CD14-positive monocyte (primary cell): Measurements from ENCODE around the gene ATP2B1. TPM values are rescaled to one million over a fixed set of nuclear protein-coding genes. Genes with fewer than 3 reads are reported as not detected.

Source experiments
- DNase-seq, 3 donors: peaks; one replicate each; pipeline ENCODE4 v3.0.0-alpha.2; 2011 to 2022
- H2AFZ ChIP-seq: 2 replicates; pipeline ENCODE4 v1.6.0; 2012; ENCODE audit warnings: mild to moderate bottlenecking, low read depth, low read length, inconsistent platforms; ENCODE audit not compliant: insufficient read depth, poor library complexity, severe bottlenecking
- H3K27ac ChIP-seq, 2 donors: 1 replicate in 1 of 2; 2 replicates in 1 of 2; pipeline ENCODE4 v1.5.1; 2012 to 2013; ENCODE audit warnings: low read length in 2 of 2, control low read depth in 1 of 2, inconsistent platforms in 1 of 2, low read depth in 1 of 2, mild to moderate bottlenecking in 1 of 2
- H3K27me3 ChIP-seq, 2 donors: one replicate each; pipeline versions ENCODE4 v1.6.0 to v1.6.1; 2011 to 2013; ENCODE audit warnings: low read length in 2 of 2; ENCODE audit not compliant: control insufficient read depth in 2 of 2, insufficient read depth in 2 of 2
- H3K36me3 ChIP-seq, 2 donors: replicated peaks in 1 of 2; 1 replicate in 1 of 2; 2 replicates in 1 of 2; pipeline versions ENCODE4 v1.5.1 to v1.6.1; 2012 to 2013; ENCODE audit warnings: low read length in 2 of 2, control low read depth in 1 of 2, inconsistent platforms in 1 of 2, mild to moderate bottlenecking in 1 of 2; ENCODE audit not compliant: insufficient read depth in 2 of 2, control insufficient read depth in 1 of 2
- H3K4me1 ChIP-seq, 2 donors: 1 replicate in 1 of 2; 2 replicates in 1 of 2; pipeline versions ENCODE4 v1.5.1 to v1.6.1; 2012 to 2013; ENCODE audit warnings: low read length in 2 of 2, control low read depth in 1 of 2, inconsistent platforms in 1 of 2, mild to moderate bottlenecking in 1 of 2, moderate library complexity in 1 of 2; ENCODE audit not compliant: insufficient read depth in 2 of 2, control insufficient read depth in 1 of 2
- H3K4me2 ChIP-seq: replicated peaks from 2 replicates; pipeline ENCODE3; 2012; ENCODE audit warnings: low read length, moderate library complexity, mild to moderate bottlenecking; ENCODE audit not compliant: poor library complexity, severe bottlenecking; ENCODE audit errors: extremely low read depth
- H3K4me3 ChIP-seq, 3 experiments: fragments of 200-600 bp in 1 of 3; sonication (generic) in 1 of 3; replicated peaks in 1 of 3; 1 replicate in 2 of 3; 2 replicates in 1 of 3; pipeline ENCODE4 v1.5.1; 2011 to 2013; ENCODE audit warnings: low read length in 3 of 3, mild to moderate bottlenecking in 3 of 3, control low read depth in 2 of 3, low read depth in 2 of 3, inconsistent platforms in 1 of 3, moderate library complexity in 1 of 3
- H3K79me2 ChIP-seq: 2 replicates; pipeline ENCODE4 v1.6.0; 2012; ENCODE audit warnings: mild to moderate bottlenecking, control low read depth, inconsistent platforms, low read length, moderate library complexity; ENCODE audit not compliant: insufficient read depth
- H3K9ac ChIP-seq: 2 replicates; pipeline ENCODE4 v1.6.0; 2017; ENCODE audit warnings: low read length, mild to moderate bottlenecking; ENCODE audit not compliant: insufficient read depth, poor library complexity, severe bottlenecking
- H3K9me3 ChIP-seq, 2 donors: replicated peaks in 1 of 2; 1 replicate in 1 of 2; 2 replicates in 1 of 2; pipeline versions ENCODE4 v1.5.1 to v1.6.1; 2012 to 2013; ENCODE audit warnings: low read length in 2 of 2, control low read depth in 1 of 2; ENCODE audit not compliant: control insufficient read depth in 1 of 2, insufficient read depth in 1 of 2
- H4K20me1 ChIP-seq: 2 replicates; pipeline ENCODE4 v1.6.0; 2012; ENCODE audit warnings: mild to moderate bottlenecking, low read length, control low read depth, moderate library complexity; ENCODE audit not compliant: insufficient read depth
- H3K27ac Mint-ChIP-seq, 7 donors: one replicate each; pipeline ENCODE4 v1.8.0; 2020; ENCODE audit warnings: mild to moderate bottlenecking in 7 of 7, mixed read lengths in 7 of 7, moderate library complexity in 6 of 7, inconsistent platforms in 2 of 7
- H3K27me3 Mint-ChIP-seq, 3 donors: one replicate each; pipeline ENCODE4 v1.8.0; 2021 to 2022; ENCODE audit warnings: low read depth in 3 of 3, mild to moderate bottlenecking in 3 of 3, mixed read lengths in 3 of 3, moderate library complexity in 3 of 3, inconsistent platforms in 1 of 3
- H3K36me3 Mint-ChIP-seq, 2 donors: one replicate each; pipeline ENCODE4 v1.8.0; 2020; ENCODE audit warnings: mixed read lengths in 2 of 2, inconsistent platforms in 1 of 2, mild to moderate bottlenecking in 1 of 2
- H3K4me1 Mint-ChIP-seq: one replicate; pipeline ENCODE4 v1.8.0; 2020; ENCODE audit warnings: mild to moderate bottlenecking, mixed read lengths
- H3K4me3 Mint-ChIP-seq, 2 donors: one replicate each; pipeline ENCODE4 v1.8.0; 2020; ENCODE audit warnings: mild to moderate bottlenecking in 2 of 2, mixed read lengths in 2 of 2, moderate library complexity in 1 of 2
- H3K9me3 Mint-ChIP-seq, 7 donors: one replicate each; pipeline ENCODE4 v1.8.0; 2020 to 2022; ENCODE audit warnings: mixed read lengths in 7 of 7, mild to moderate bottlenecking in 6 of 7, moderate library complexity in 6 of 7, inconsistent platforms in 2 of 7
- WGBS: methylation state at CpG from one replicate; pipeline ENCODE4 v1.1.5; 2013; ENCODE audit warnings: missing lambda C conversion rate; ENCODE audit not compliant: insufficient coverage; 5-methylcytosine and 5-hydroxymethylcytosine counted together
- intact Hi-C, 2 donors: fragments of 100-400 bp; cut with micrococcal nuclease; formaldehyde crosslinking; loops; one replicate each; pipeline versions ENCODE4 v1.15.0 to v1.15.1; 2023
- polyA plus RNA-seq, 3 donors: library from polyadenylated mRNA; depleted of rRNA in 1 of 3; unstranded in 2 of 3; stranded (reverse) in 1 of 3; fragments of 300-500 nt in 2 of 3; fragments of >200 nt in 1 of 3; fragmentation: Illumina TruSeq in 2 of 3; gene quantifications; 1 replicate in 2 of 3; 2 replicates in 1 of 3; pipeline ENCODE4 v1.2.3, GENCODE V29; 2012 to 2021
- TF ChIP-seq, protein P1 (sequence below): fragments of 200-600 bp; IDR thresholded peaks from one replicate; pipeline ENCODE4 v1.8.0; 2022; ENCODE audit warnings: antibody characterized with exemption, mild to moderate bottlenecking

Gene ATP2B1
- polyA plus RNA-seq, 3 donors: 35.9 to 59.3 (median 53.9) TPM

- Histone ChIP-seq H3K27me3 (peaks cover 0 to 4% of the 10 kb centered on the region in 2 donors), H4K20me1 (peaks cover 33% of the 10 kb centered on the region), H3K9me3 (peaks cover 0 to 4% of the 10 kb centered on the region in 2 donors), H3K4me2 (peak overlapping the region; percentile 90), H3K9ac (peak overlapping the region; percentile 99), H3K4me3 (peak overlapping the region; percentile 76 to 100 (median 98)), H3K27ac (peak overlapping the region; percentile 98 to 99), H3K36me3 (no peaks in the 10 kb centered on the region), H3K79me2 (peaks cover 37% of the 10 kb centered on the region), H3K4me1 (peaks cover 21 to 40% of the 10 kb centered on the region in 2 donors), H2AFZ (no peak overlapping the region)
- Mint-ChIP-seq H3K4me1 (peaks cover 28% of the 10 kb centered on the region), H3K36me3 (peaks cover 29 to 32% of the 10 kb centered on the region in 2 donors), H3K9me3 (peaks cover 3 to 22% (median 10%) of the 10 kb centered on the region in 7 donors), H3K27ac (peak overlapping the region; percentile 96 to 99 (median 98)), H3K27me3 (peaks cover 4 to 32% (median 27%) of the 10 kb centered on the region in 3 donors), H3K4me3 (peak overlapping the region; percentile 90 to 94)
- TF ChIP-seq, protein P1, sequence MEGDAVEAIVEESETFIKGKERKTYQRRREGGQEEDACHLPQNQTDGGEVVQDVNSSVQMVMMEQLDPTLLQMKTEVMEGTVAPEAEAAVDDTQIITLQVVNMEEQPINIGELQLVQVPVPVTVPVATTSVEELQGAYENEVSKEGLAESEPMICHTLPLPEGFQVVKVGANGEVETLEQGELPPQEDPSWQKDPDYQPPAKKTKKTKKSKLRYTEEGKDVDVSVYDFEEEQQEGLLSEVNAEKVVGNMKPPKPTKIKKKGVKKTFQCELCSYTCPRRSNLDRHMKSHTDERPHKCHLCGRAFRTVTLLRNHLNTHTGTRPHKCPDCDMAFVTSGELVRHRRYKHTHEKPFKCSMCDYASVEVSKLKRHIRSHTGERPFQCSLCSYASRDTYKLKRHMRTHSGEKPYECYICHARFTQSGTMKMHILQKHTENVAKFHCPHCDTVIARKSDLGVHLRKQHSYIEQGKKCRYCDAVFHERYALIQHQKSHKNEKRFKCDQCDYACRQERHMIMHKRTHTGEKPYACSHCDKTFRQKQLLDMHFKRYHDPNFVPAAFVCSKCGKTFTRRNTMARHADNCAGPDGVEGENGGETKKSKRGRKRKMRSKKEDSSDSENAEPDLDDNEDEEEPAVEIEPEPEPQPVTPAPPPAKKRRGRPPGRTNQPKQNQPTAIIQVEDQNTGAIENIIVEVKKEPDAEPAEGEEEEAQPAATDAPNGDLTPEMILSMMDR: no peak
- DNase-seq: peak in 2 of 3 donors; percentile 43 to 83
- WGBS: 1% methylated on average over 21 of the region's 45 CpGs
- intact Hi-C loops: loop anchor here (1.0 to 5.0 kb wide), 5 partner anchors 23 to 152 kb away; no protein-coding TSS in a partner anchor
These were observed 1.6 kb upstream of the ATP2B1 start for GRCh38 chr12:89709995-89710872.

GRCh38 chr12:89709157-89709994 is 738 bp upstream of the ATP2B1 start:
- H3K27me3 ChIP-seq: peaks cover 0 to 4% of the 10 kb centered on the region in 2 donors
- H3K4me3 Mint-ChIP-seq: peak overlapping the region; percentile 90 to 94

More at GRCh38 chr12:89709157-89709994, 738 bp upstream of the ATP2B1 start:
- H3K4me2 ChIP-seq: peak overlapping the region; percentile 90
- Mint-ChIP-seq H3K27me3 (peaks cover 4 to 33% (median 27%) of the 10 kb centered on the region in 3 donors), H3K9me3 (peaks cover 0 to 16% (median 4%) of the 10 kb centered on the region in 7 donors), H3K27ac (peak overlapping the region; percentile 96 to 99 (median 98)), H3K4me1 (peaks cover 34% of the 10 kb centered on the region), H3K36me3 (peaks cover 37 to 39% of the 10 kb centered on the region in 2 donors)
- peaks cover 21 to 41% of the 10 kb centered on the region in 2 donors for H3K4me1 ChIP-seq
- H3K36me3 ChIP-seq: no peaks in the 10 kb centered on the region
- intact Hi-C loops: loop anchor here (1.0 to 5.0 kb wide), 5 partner anchors 23 to 153 kb away; no protein-coding TSS in a partner anchor
- TF ChIP-seq, protein P1: no peak
- peak overlapping the region; percentile 99 for H3K9ac ChIP-seq
- no peaks in the 10 kb centered on the region for H3K9me3 ChIP-seq
- peak overlapping the region; percentile 76 to 100 (median 98) for H3K4me3 ChIP-seq
- H4K20me1 ChIP-seq: peaks cover 42% of the 10 kb centered on the region
- peak; percentile 96 to 100 (median 100) for DNase-seq
- H3K27ac ChIP-seq: peak overlapping the region; percentile 98 to 99
- under 1% methylated on average over 85 of the region's 103 CpGs for WGBS
- H2AFZ ChIP-seq: no peak overlapping the region
- peaks cover 45% of the 10 kb centered on the region for H3K79me2 ChIP-seq
